ENCODE data around the gene PDE6C. TPM values are rescaled to one million over a fixed set of nuclear protein-coding genes. Genes with fewer than 3 reads are reported as not detected.

The PDE6C gene
- total RNA-seq, 5 donors from 2014 or later (not counting 1 experiment from before 2014, with no cell fraction given): not detected

DNA sequence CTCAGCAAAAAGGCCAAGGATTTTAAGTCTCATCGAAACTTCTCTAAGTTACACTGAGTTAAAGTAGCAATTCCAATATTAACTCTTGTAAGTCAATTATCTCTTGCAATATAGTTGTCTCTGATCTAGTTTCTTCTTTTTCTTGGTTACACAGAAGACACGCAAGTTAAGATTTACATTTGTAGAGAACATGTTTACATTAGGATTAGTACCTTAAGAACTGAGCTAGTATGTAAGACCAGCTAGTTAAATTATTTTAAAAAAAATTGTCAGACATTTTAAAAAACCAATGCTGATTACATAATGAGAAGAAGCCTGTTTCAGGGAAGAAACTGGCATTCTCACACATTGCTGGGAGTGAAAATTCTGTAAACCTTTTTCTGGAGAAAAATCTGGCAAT, 58.7 kb downstream of the PDE6C start:
- no peak for ATAC-seq (replicated peaks in 1 of 4)

DNA sequence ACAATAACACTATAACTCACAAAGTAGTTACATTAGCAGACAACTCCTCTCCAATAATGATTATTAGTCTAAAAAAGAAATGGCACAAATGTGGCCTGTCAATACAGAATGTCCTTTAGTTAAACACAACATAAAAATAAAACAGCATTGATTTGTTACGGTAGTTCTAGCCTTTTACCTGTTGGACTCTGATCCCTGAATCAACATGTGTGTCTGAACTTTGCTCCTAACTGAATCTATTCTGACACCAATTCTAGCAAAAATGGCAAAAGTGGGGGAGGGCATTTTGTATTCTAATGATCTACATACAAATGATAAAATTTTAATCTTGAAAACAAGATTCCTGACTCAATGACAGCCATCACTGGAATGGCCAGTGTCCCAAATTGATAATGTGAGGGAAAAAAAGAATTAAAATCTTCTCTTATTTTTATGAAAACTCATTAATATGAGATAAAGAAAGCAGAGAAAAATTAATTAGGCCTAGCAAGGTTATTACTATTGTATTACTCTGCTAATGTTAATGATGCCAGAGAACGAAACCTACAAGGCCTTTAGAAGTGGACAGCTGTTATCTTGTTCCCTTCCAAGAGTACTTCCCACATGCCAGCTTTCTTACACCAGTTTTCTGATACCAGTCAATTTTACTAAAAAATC, 59.8 kb downstream of the PDE6C start:
- ChIA-PET CTCF (no interaction called here), POLR2A (no interaction called here)
- Mint-ChIP-seq H3K4me3 (no peak overlapping the region), H3K27ac (peak overlapping the region in 1 of 2 donors; percentile 69), H3K27me3 (no peaks in the 10 kb centered on the region), H3K9me3 (no peaks in the 10 kb centered on the region), H3K36me3 (peaks cover 53% of the 10 kb centered on the region), H3K4me1 (peaks cover 0 to 7% (median 4%) of the 10 kb centered on the region in 3 donors)
- H3K36me3 ChIP-seq (ENCODE audit: control insufficient read depth in 2 of 2, extremely low read depth in 1 of 2, insufficient read depth in 1 of 2, low read length in 1 of 2): peaks cover 0 to 42% of the 10 kb centered on the region in 2 donors
- H3K27me3 ChIP-seq (replicated peaks in 1 of 2; ENCODE audit: control insufficient read depth in 2 of 2, extremely low read depth in 1 of 2, insufficient read depth in 2 of 2, low read length in 1 of 2): no peaks in the 10 kb centered on the region
- no peaks in the 10 kb centered on the region for H3K9me3 ChIP-seq
- H3K4me3 ChIP-seq (ENCODE audit: control insufficient read depth in 1 of 2, extremely low read depth in 1 of 2, low read length in 1 of 2): no peak overlapping the region
- H3K27ac ChIP-seq (ENCODE audit: low read length): no peak overlapping the region
- H3K4me1 ChIP-seq (ENCODE audit: control insufficient read depth in 1 of 2, extremely low read depth in 1 of 2, insufficient read depth in 2 of 2, low read length in 2 of 2): no peaks in the 10 kb centered on the region
- DNase-seq (no peak), ATAC-seq (replicated peaks in 1 of 4) (no peak)
- no CpG with 5 or more reads among the region's 2 CpGs for WGBS (ENCODE audit: insufficient coverage)

More for the DNA sequence above, 58.7 kb downstream of the PDE6C start:
- no peaks in the 10 kb centered on the region for H3K9me3 ChIP-seq
- Mint-ChIP-seq H3K27me3 (no peaks in the 10 kb centered on the region), H3K9me3 (no peaks in the 10 kb centered on the region), H3K27ac (no peak overlapping the region), H3K36me3 (peaks cover 53% of the 10 kb centered on the region), H3K4me1 (peaks cover 0 to 7% (median 4%) of the 10 kb centered on the region in 3 donors), H3K4me3 (no peak overlapping the region)
- no CpG with 5 or more reads among the region's 2 CpGs for WGBS (ENCODE audit: insufficient coverage)
- peaks cover 0 to 41% of the 10 kb centered on the region in 2 donors for H3K36me3 ChIP-seq (ENCODE audit: control insufficient read depth in 2 of 2, extremely low read depth in 1 of 2, insufficient read depth in 1 of 2, low read length in 1 of 2)
- H3K27me3 ChIP-seq (replicated peaks in 1 of 2; ENCODE audit: control insufficient read depth in 2 of 2, extremely low read depth in 1 of 2, insufficient read depth in 2 of 2, low read length in 1 of 2): no peaks in the 10 kb centered on the region
- no peak overlapping the region for H3K27ac ChIP-seq (ENCODE audit: low read length)
- no peak for DNase-seq
- ChIA-PET POLR2A (interaction anchor here in 1 of 2 donors (0.6 kb wide), 1 partner anchor 14 kb away, joined by 5 read pairs; no protein-coding TSS in a partner anchor), CTCF (no interaction called here)
- H3K4me3 ChIP-seq (ENCODE audit: control insufficient read depth in 1 of 2, extremely low read depth in 1 of 2, low read length in 1 of 2): no peak overlapping the region
- no peaks in the 10 kb centered on the region for H3K4me1 ChIP-seq (ENCODE audit: control insufficient read depth in 1 of 2, extremely low read depth in 1 of 2, insufficient read depth in 2 of 2, low read length in 2 of 2)

DNA sequence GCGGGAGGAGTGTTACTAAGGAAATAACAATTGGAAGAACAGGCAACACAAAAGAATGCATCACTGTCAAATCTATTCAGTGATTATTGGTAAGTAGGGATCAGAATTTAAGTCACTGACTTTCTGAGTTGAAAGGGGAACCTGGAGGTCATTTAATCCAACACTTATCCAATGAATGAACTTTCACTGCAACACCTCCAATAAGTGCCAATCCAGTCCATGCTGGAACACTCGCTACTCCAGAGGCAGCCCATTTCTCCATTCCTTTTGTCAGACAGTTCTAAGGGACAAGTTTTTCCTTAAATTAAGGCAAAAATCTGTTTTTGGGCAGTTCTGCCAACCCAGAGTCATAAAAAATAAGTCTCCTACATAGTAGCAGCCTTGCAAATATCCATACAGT, 60.6 kb downstream of the PDE6C start:
- Mint-ChIP-seq H3K4me3 (no peak overlapping the region), H3K4me1 (peaks cover 0 to 7% (median 4%) of the 10 kb centered on the region in 3 donors), H3K27me3 (no peaks in the 10 kb centered on the region), H3K27ac (no peak overlapping the region), H3K9me3 (no peaks in the 10 kb centered on the region), H3K36me3 (peaks cover 49% of the 10 kb centered on the region)
- ATAC-seq (replicated peaks in 1 of 4) (no peak), DNase-seq (no peak)
- no peaks in the 10 kb centered on the region for H3K9me3 ChIP-seq
- peaks cover 0 to 43% of the 10 kb centered on the region in 2 donors for H3K36me3 ChIP-seq (ENCODE audit: control insufficient read depth in 2 of 2, extremely low read depth in 1 of 2, insufficient read depth in 1 of 2, low read length in 1 of 2)
- no peak overlapping the region for H3K27ac ChIP-seq (ENCODE audit: low read length)
- H3K4me1 ChIP-seq (ENCODE audit: control insufficient read depth in 1 of 2, extremely low read depth in 1 of 2, insufficient read depth in 2 of 2, low read length in 2 of 2): no peaks in the 10 kb centered on the region
- no peak overlapping the region for H3K4me3 ChIP-seq (ENCODE audit: control insufficient read depth in 1 of 2, extremely low read depth in 1 of 2, low read length in 1 of 2)
- WGBS (ENCODE audit: insufficient coverage): 100% methylated on average over 1 of the region's 2 CpGs
- no peaks in the 10 kb centered on the region for H3K27me3 ChIP-seq (replicated peaks in 1 of 2; ENCODE audit: control insufficient read depth in 2 of 2, extremely low read depth in 1 of 2, insufficient read depth in 2 of 2, low read length in 1 of 2)
- POLR2A ChIA-PET: no interaction called here
- CTCF ChIA-PET: no interaction called here

DNA sequence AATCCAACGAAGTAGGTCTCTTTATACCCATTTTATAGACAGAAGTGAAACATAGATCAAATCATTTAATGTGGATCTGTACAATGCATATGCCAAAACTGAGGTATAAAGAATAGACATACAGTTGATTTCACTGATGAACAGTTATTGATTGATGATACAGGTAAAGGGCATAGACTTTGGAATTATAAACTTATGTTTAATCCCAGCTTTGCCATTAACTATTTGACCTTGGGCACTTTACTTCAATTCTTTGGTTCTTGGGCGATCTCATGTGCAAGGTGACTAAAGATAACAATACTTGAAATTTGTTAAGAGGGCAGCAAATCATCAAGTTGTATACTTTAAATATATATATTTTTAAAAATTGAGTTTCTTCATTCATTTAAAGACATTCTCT, 61.5 kb downstream of the PDE6C start:
- H3K9me3 Mint-ChIP-seq: no peaks in the 10 kb centered on the region
- H3K4me1 Mint-ChIP-seq: peaks cover 0 to 7% (median 4%) of the 10 kb centered on the region in 3 donors
- H3K27ac Mint-ChIP-seq: no peak overlapping the region
- ChIA-PET CTCF (no interaction called here), POLR2A (interaction anchor here in 1 of 2 donors (0.6 kb wide), 1 partner anchor 1200 kb away, joined by 3 read pairs; no protein-coding TSS in a partner anchor)
- no CpG with 5 or more reads among the region's 2 CpGs for WGBS (ENCODE audit: insufficient coverage)
- no peak for ATAC-seq (replicated peaks in 1 of 4)
- no peaks in the 10 kb centered on the region for H3K27me3 Mint-ChIP-seq
- no peak overlapping the region for H3K27ac ChIP-seq (ENCODE audit: low read length)
- no peak overlapping the region for H3K4me3 ChIP-seq (ENCODE audit: control insufficient read depth in 1 of 2, extremely low read depth in 1 of 2, low read length in 1 of 2)
- no peaks in the 10 kb centered on the region for H3K27me3 ChIP-seq (replicated peaks in 1 of 2; ENCODE audit: control insufficient read depth in 2 of 2, extremely low read depth in 1 of 2, insufficient read depth in 2 of 2, low read length in 1 of 2)
- DNase-seq: no peak
- H3K36me3 ChIP-seq (ENCODE audit: control insufficient read depth in 2 of 2, extremely low read depth in 1 of 2, insufficient read depth in 1 of 2, low read length in 1 of 2): peaks cover 0 to 43% of the 10 kb centered on the region in 2 donors
- no peaks in the 10 kb centered on the region for H3K4me1 ChIP-seq (ENCODE audit: control insufficient read depth in 1 of 2, extremely low read depth in 1 of 2, insufficient read depth in 2 of 2, low read length in 2 of 2)
- H3K9me3 ChIP-seq: no peaks in the 10 kb centered on the region
- no peak overlapping the region for H3K4me3 Mint-ChIP-seq
- H3K36me3 Mint-ChIP-seq: peaks cover 41% of the 10 kb centered on the region

DNA sequence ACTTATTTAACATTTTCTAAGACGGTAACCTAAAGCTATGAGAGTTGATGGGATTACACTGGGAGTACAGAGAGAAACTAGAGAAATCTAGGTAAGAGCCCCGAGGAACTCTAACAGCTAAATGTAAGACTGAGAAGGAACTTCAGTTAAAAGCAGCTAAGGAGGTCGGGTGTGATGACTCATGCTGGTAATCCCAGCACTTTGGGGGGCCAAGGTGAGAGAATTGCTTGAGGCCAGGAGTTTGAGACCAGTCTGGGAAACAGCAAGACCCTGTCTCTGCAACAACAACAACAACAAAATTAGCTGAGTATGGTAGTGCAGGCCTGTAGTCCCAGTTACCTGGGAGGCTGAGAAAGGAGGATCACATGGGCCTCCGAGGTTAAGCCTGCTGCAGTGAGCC, 66.0 kb downstream of the PDE6C start:
- Histone ChIP-seq H3K36me3 (ENCODE audit: control insufficient read depth in 2 of 2, extremely low read depth in 1 of 2, insufficient read depth in 1 of 2, low read length in 1 of 2) (peaks cover 0 to 36% of the 10 kb centered on the region in 2 donors), H3K27me3 (replicated peaks in 1 of 2; ENCODE audit: control insufficient read depth in 2 of 2, extremely low read depth in 1 of 2, insufficient read depth in 2 of 2, low read length in 1 of 2) (no peaks in the 10 kb centered on the region), H3K27ac (ENCODE audit: low read length) (no peak overlapping the region), H3K4me3 (ENCODE audit: control insufficient read depth in 1 of 2, extremely low read depth in 1 of 2, low read length in 1 of 2) (no peak overlapping the region), H3K4me1 (ENCODE audit: control insufficient read depth in 1 of 2, extremely low read depth in 1 of 2, insufficient read depth in 2 of 2, low read length in 2 of 2) (no peaks in the 10 kb centered on the region), H3K9me3 (no peaks in the 10 kb centered on the region)
- no peaks in the 10 kb centered on the region for H3K9me3 Mint-ChIP-seq
- WGBS (ENCODE audit: insufficient coverage): 75% methylated on average over 2 of the region's 4 CpGs
- CTCF ChIA-PET: interaction anchor here (0.6 to 1.0 kb wide), 4 partner anchors 8 to 679 kb away, joined by 3 to 10 read pairs (median 4); no protein-coding TSS in a partner anchor
- H3K27me3 Mint-ChIP-seq: no peaks in the 10 kb centered on the region
- H3K27ac Mint-ChIP-seq: no peak overlapping the region
- POLR2A ChIA-PET: interaction anchor here in 1 of 2 donors (0.5 to 0.6 kb wide), 2 partner anchors 11 to 662 kb away, joined by 4 to 7 read pairs; no protein-coding TSS in a partner anchor
- ATAC-seq (replicated peaks in 1 of 4): no peak
- H3K4me1 Mint-ChIP-seq: peaks cover 0 to 7% (median 0%) of the 10 kb centered on the region in 3 donors
- H3K36me3 Mint-ChIP-seq: peaks cover 29% of the 10 kb centered on the region
- no peak for DNase-seq
- no peak overlapping the region for H3K4me3 Mint-ChIP-seq

DNA sequence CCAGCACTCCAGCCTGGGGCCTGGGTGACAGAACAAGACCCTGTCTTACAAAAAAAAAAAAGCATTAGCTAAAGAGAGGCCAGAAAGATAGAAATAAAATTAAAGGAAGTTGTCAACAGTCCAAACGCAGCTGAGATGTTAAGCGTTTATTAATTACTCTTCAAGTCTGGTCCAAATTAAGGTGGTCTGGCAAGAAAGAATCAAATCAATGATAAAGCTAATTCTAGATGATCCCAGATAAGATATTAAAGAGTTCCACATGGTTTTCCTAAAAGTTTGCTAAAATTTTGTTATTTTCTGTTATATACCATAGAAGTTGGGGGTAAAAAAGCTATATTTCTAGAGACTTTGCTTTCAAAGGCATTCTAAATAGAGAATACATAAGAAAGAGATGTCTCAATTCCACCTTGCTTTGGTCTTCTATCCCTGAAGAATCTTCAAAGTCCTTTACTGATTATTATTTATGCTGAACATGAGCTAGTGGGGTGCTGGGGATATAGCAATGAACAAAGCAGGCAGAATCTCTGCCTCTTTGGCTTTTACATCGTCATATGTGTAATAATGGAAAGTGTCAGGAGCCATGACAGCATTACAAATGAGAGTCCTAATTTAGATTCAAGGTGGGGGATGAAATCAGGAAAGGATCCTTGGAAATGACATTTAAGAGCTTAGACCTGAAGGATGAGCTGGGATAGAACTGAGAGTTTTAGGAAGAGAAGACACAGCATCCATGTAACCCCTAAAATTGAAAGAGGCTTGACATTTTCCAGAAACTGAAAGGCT, 66.7 kb downstream of the PDE6C start:
- whole genome bisulfite sequencing (ENCODE audit: insufficient coverage): 97% methylated on average over 3 of the region's 3 CpGs
- no peak overlapping the region for H3K27ac ChIP-seq (ENCODE audit: low read length)
- no peaks in the 10 kb centered on the region for H3K27me3 ChIP-seq (replicated peaks in 1 of 2; ENCODE audit: control insufficient read depth in 2 of 2, extremely low read depth in 1 of 2, insufficient read depth in 2 of 2, low read length in 1 of 2)
- H3K9me3 ChIP-seq: no peaks in the 10 kb centered on the region
- ATAC-seq (replicated peaks in 1 of 4): no peak
- DNase-seq: no peak
- Mint-ChIP-seq H3K4me1 (peaks cover 0 to 7% (median 0%) of the 10 kb centered on the region in 3 donors), H3K36me3 (peaks cover 28% of the 10 kb centered on the region), H3K27me3 (no peaks in the 10 kb centered on the region), H3K9me3 (no peaks in the 10 kb centered on the region), H3K4me3 (no peak overlapping the region), H3K27ac (no peak overlapping the region)
- H3K4me1 ChIP-seq (ENCODE audit: control insufficient read depth in 1 of 2, extremely low read depth in 1 of 2, insufficient read depth in 2 of 2, low read length in 2 of 2): no peaks in the 10 kb centered on the region
- ChIA-PET POLR2A (interaction anchor here in 1 of 2 donors (0.5 to 0.6 kb wide), 2 partner anchors 10 to 661 kb away, joined by 4 to 7 read pairs; no protein-coding TSS in a partner anchor), CTCF (interaction anchor here (0.6 to 1.0 kb wide), 3 partner anchors 8 to 680 kb away, joined by 3 to 10 read pairs (median 4); no protein-coding TSS in a partner anchor)
- no peak overlapping the region for H3K4me3 ChIP-seq (ENCODE audit: control insufficient read depth in 1 of 2, extremely low read depth in 1 of 2, low read length in 1 of 2)
- H3K36me3 ChIP-seq (ENCODE audit: control insufficient read depth in 2 of 2, extremely low read depth in 1 of 2, insufficient read depth in 1 of 2, low read length in 1 of 2): peaks cover 0 to 42% of the 10 kb centered on the region in 2 donors
